Stimulated activated CD8-positive, alpha-beta memory T cell treated with anti-CD3 and anti-CD28 coated beads, Interleukin-7, amount 100 ng/mL, for 24 hours (primary cell): Measurements from ENCODE around the gene AGRN.
"Not testable (repeated sequence)": the region's sequence is repeated elsewhere in the genome, so short reads cannot be mapped to it uniquely, and the experiment has no call there.

ENCODE experiments used
- DNase-seq: peaks from one replicate; pipeline ENCODE4 v3.0.0-alpha.2; 2020; ENCODE audit warnings: low read depth

The AGRN gene

DNA sequence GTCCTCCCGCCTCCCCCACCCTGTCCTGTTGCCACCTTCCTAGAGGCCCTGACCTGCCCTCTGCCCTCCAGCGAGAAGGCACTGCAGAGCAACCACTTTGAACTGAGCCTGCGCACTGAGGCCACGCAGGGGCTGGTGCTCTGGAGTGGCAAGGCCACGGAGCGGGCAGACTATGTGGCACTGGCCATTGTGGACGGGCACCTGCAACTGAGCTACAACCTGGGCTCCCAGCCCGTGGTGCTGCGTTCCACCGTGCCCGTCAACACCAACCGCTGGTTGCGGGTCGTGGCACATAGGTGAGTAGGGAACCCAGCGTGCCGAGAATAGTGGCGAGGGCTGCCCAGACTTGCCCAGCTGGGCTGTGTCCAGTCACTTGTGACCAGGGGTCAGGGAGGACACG is 33.8 kb downstream of the AGRN start:
- DNase-seq = no peak

- DNase-seq = no peak
These were observed 34.3 kb downstream of the AGRN start for GRCh38 chr1:1054099-1054700.

GRCh38 chr1:1054971-1055370 is 35.1 kb downstream of the AGRN start:
- DNase-seq = no peak

GRCh38 chr1:1055841-1056736 is 36.2 kb downstream of the AGRN start:
- DNase-seq = no peak

- not testable (repeated sequence) for DNase-seq
These were observed 37.8 kb downstream of the AGRN start for GRCh38 chr1:1057769-1058087.

- DNase-seq = no peak
These were observed 38.4 kb downstream of the AGRN start for GRCh38 chr1:1058088-1058905.

DNA sequence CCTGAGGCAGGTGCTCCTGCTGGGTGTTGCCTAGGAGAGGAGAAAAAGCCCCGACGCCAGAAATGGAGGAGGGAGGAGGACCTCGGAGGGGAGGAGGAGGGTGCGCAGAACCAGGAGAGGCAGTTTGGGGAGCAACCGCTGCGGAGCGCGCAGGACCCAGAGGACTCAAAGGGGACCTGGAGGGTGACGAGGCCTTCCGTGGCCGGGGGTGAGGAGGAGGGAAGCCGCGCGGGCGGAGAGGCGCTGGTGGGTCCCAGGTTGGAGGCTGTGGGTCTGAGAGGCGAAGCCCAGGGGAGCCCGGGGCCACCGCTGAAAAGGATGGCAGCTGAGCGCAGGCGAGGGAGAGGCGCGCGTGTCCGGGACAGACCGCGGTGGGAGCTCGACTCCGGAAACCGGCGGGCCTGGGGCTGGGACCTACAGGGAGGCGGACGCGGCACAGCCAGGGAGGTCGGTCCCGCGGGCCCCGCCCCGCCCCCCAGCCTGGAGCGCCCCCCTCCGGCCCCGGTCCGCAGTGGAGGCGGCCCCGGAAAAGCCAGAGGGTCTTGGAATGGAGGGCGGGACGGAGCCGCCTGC is 39.1 kb downstream of the AGRN start:
- no peak for DNase-seq

- peak; percentile 87 for DNase-seq
These were observed 39.8 kb downstream of the AGRN start for GRCh38 chr1:1059494-1060280.

- DNase-seq = no peak
These were observed 40.5 kb downstream of the AGRN start for GRCh38 chr1:1060281-1061000.

DNA sequence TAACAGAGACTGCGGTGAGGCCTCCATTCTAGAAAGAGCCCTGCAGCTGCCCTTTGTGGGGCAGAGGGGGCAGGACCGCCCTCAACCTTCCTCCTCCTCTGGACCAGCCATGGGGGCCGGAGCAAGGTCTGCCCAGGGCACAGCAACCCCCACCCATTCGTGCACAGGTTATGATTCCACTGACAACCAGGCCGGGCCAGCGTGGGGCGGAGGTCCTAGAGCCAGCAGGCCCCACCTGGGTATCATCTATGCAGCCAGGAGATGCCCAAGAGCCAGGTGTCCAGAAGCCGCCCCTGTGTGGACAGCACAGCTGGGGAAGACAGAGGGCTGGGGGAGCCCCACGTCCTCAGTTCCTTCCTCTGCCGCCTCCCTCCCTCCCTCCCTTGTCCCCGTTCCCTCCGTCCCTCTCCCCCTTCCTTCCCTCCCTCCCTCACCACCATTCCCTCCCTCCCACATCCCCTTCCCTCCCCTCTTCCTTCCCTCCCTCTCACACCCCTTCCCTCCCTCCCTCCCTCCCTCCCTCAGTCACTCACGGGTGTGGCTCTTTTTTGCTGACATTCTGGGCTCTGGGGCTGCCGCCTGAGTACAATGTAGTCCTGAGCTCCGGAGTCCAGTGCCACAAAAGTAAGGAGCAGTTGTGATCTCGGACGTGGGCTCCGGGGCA is 41.9 kb downstream of the AGRN start:
- no peak for DNase-seq

GRCh38 chr1:1062348-1063163 is 42.6 kb downstream of the AGRN start:
- no peak for DNase-seq

DNA sequence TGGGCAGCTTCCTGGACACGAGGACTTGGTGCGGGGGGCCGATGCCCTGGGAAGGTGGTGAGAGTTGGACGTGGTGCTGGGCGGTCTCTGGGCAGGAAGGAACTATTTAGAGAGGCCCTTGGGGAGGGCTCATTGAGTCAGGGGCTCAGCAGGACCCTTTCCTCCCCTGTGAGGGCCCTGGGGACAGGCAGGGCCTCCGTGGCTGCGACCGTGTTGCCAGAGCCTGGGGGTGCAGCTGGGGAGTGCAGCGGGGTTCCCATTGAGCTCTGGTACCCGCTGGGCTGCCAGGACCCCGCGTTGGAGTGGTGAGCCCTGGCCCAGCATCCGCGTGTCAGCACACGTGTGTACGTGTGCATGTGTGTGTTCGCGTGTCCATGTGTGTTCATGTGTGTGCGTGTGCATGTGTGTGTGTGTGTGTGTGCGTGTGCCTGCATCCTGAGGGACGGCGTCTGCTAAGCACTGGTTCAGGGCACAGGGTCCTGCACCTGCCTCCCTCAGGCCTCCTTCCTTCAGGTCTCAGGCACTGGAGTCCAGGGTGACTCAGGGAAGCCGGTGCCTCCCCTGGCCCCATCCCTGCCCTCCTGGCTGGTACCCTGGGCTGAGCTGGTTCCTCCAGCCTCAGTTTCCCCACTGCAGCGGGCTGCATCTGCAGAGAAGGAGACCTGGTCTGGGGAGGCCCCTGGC is 43.5 kb downstream of the AGRN start:
- no peak for DNase-seq

- DNase-seq = peak; percentile 62
These were observed 44.3 kb downstream of the AGRN start for GRCh38 chr1:1063945-1064831.

DNA sequence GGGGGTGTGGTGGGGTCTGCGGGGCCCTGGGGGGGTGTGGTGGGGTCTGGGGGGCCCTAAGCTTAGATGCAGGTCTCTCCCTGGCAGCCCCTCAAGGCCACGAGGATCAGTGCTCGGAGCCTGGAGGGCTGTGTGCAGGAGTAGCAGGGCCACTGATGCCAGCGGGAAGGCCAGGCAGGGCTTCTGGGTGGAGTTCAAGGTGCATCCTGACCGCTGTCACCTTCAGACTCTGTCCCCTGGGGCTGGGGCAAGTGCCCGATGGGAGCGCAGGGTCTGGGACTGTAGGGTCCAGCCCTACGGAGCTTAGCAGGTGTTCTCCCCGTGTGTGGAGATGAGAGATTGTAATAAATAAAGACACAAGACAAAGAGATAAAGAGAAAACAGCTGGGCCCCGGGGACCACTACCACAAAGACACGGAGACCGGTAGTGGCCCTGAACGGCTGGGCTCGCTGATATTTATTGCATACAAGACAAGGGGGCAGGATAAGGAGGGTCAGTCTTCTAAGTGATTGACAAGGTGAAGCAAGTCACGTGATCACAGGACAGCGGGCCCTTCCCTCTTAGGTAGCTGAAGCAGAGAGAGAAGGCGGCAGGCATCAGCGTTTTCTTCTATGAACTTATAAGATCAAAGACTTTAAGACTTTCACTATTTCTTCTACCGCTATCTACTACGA is 45.5 kb downstream of the AGRN start:
- DNase-seq = no peak

- DNase-seq = not testable (repeated sequence)
These were observed 46.0 kb downstream of the AGRN start for GRCh38 chr1:1065940-1066304.

DNA sequence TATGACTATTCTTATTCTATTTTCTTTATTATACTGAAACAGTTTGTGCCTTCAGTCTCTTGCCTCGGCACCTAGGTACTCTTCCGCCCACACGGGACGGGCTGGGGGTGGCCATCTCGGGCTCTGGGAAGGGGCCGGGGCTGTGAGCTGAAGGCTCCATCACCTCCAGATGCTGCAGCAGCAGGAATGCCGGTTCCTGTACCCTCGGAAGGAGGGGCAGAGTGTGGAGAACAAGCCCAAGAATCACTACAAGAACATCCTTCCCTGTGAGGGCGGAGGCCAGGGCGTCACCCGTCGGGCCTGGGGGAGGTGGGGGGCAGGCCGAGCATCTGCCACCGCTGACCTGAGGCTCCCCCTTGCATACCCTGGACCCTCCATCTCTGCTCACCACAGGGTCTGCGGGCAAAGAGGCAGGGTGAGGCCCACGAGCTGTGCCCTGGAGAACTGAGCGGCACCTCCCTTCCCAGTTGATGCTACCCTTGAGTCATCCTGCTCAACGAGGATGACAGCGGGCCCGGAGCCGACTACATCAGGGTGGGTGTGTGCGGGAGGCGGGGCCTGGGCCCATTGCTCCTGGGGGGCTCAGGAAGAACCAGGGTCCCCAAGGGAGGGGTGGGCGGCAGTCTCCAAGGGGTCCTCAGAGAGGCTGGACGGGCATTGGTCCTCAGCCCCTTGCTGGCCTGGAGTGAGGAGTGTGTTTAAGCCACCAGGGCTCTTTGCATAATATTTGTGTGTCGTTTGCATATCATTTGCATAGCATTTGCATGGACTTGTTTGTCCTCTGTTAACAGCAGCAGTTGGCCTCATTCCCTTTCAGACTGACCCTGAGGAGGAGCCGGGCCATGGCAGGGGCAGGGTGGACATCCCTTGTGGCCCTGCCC is 46.7 kb downstream of the AGRN start:
- DNase-seq = no peak
